Measurements from ENCODE around the gene SCD5. TPM values are rescaled to one million over a fixed set of nuclear protein-coding genes. Genes with fewer than 3 reads are reported as not detected.

Gene SCD5
- total and polyA plus RNA-seq, 2 donors (not counting 1 experiment from before 2014, with no cell fraction given) = 0.03 TPM; not detected in 1

- ChIA-PET CTCF (no interaction called here), POLR2A (no interaction called here)
- intact Hi-C loops (cut with micrococcal nuclease) = no loop called here
- Mint-ChIP-seq H3K4me1 (no peaks in the 10 kb centered on the region), H3K9me3 (ENCODE audit: insufficient read depth) (no peaks in the 10 kb centered on the region), H3K27me3 (peaks cover 11% of the 10 kb centered on the region), H3K4me3 (no peak overlapping the region), H3K27ac (no peak overlapping the region)
- no peak overlapping the region for H3K4me3 ChIP-seq (ENCODE audit: control extremely low read depth in 1 of 5, extremely low read depth in 1 of 5, insufficient read depth in 1 of 5, low read depth in 2 of 5, low read length in 4 of 5)
- TF ChIP-seq CTCF (IDR thresholded peaks at IDR 0.05) (no peak), EZH2 (IDR thresholded peaks at IDR 0.05; ENCODE audit: borderline replicate concordance, insufficient read depth, low read depth, low read length, poor library complexity, severe bottlenecking) (no peak)
- no peak for ATAC-seq (ENCODE audit: low read depth)
- no peaks in the 10 kb centered on the region for H4K20me1 ChIP-seq (ENCODE audit: control insufficient read depth, insufficient read depth, low read length, poor library complexity, severe bottlenecking)
- peaks cover 0 to 1% of the 10 kb centered on the region in 2 experiments for H3K36me3 ChIP-seq (replicated peaks in 1 of 2; ENCODE audit: control extremely low read depth in 1 of 2, control insufficient read depth in 1 of 2, extremely low read depth in 1 of 2, insufficient read depth in 2 of 2, low read length in 1 of 2)
- no peak for DNase-seq
- H3K4me1 ChIP-seq (ENCODE audit: control insufficient read depth in 2 of 2, insufficient read depth in 2 of 2, low read length in 2 of 2) = no peaks in the 10 kb centered on the region
- H3K9ac ChIP-seq (ENCODE audit: low read length) = no peak overlapping the region
- no peak overlapping the region for H3K27ac ChIP-seq (ENCODE audit: low read length in 2 of 2)
- H3K9me3 ChIP-seq (ENCODE audit: control extremely low read depth in 1 of 3, control insufficient read depth in 2 of 3, insufficient read depth in 1 of 3, low read length in 2 of 3) = no peaks in the 10 kb centered on the region
- H3K79me2 ChIP-seq (ENCODE audit: control insufficient read depth, insufficient read depth, low read length) = no peaks in the 10 kb centered on the region
- no peaks in the 10 kb centered on the region for H3K27me3 ChIP-seq (replicated peaks in 1 of 4; ENCODE audit: control extremely low read depth in 1 of 4, control insufficient read depth in 3 of 4, insufficient read depth in 4 of 4, low read length in 3 of 4)
- H2AFZ ChIP-seq (ENCODE audit: insufficient read depth, low read depth, low read length, poor library complexity, severe bottlenecking) = no peak overlapping the region
- H3K4me2 ChIP-seq (replicated peaks; ENCODE audit: low read depth, low read length, poor library complexity, severe bottlenecking) = no peak overlapping the region
Measured at GRCh38 chr4:82809619-82810018, 11.0 kb upstream of the SCD5 start.

- no peak overlapping the region for H3K4me2 ChIP-seq (replicated peaks; ENCODE audit: low read depth, low read length, poor library complexity, severe bottlenecking)
- Mint-ChIP-seq H3K27ac (no peak overlapping the region), H3K4me3 (no peak overlapping the region), H3K4me1 (peaks cover 11% of the 10 kb centered on the region), H3K27me3 (peaks cover 44% of the 10 kb centered on the region), H3K9me3 (ENCODE audit: insufficient read depth) (no peaks in the 10 kb centered on the region)
- CTCF ChIA-PET = no interaction called here
- H3K4me3 ChIP-seq (ENCODE audit: control extremely low read depth in 1 of 5, extremely low read depth in 1 of 5, insufficient read depth in 1 of 5, low read depth in 2 of 5, low read length in 4 of 5) = no peak overlapping the region
- POLR2A ChIA-PET = no interaction called here
- H3K27me3 ChIP-seq (replicated peaks in 1 of 4; ENCODE audit: control extremely low read depth in 1 of 4, control insufficient read depth in 3 of 4, insufficient read depth in 4 of 4, low read length in 3 of 4) = peaks cover 0 to 20% (median 13%) of the 10 kb centered on the region in 4 experiments
- no peak for ATAC-seq (ENCODE audit: low read depth)
- WGBS (ENCODE audit: insufficient coverage) = 94% methylated on average over 4 of the region's 4 CpGs
- H3K9me3 ChIP-seq (ENCODE audit: control extremely low read depth in 1 of 3, control insufficient read depth in 2 of 3, insufficient read depth in 1 of 3, low read length in 2 of 3) = no peaks in the 10 kb centered on the region
- no peak overlapping the region for H3K27ac ChIP-seq (ENCODE audit: low read length in 2 of 2)
- H3K9ac ChIP-seq (ENCODE audit: low read length) = no peak overlapping the region
- H3K4me1 ChIP-seq (ENCODE audit: control insufficient read depth in 2 of 2, insufficient read depth in 2 of 2, low read length in 2 of 2) = peaks cover 9 to 11% of the 10 kb centered on the region in 2 donors
- no peaks in the 10 kb centered on the region for H3K36me3 ChIP-seq (replicated peaks in 1 of 2; ENCODE audit: control extremely low read depth in 1 of 2, control insufficient read depth in 1 of 2, extremely low read depth in 1 of 2, insufficient read depth in 2 of 2, low read length in 1 of 2)
- intact Hi-C loops (cut with micrococcal nuclease) = no loop called here
- TF ChIP-seq CTCF (IDR thresholded peaks at IDR 0.05) (no peak), EZH2 (IDR thresholded peaks at IDR 0.05; ENCODE audit: borderline replicate concordance, insufficient read depth, low read depth, low read length, poor library complexity, severe bottlenecking) (no peak)
- no peaks in the 10 kb centered on the region for H4K20me1 ChIP-seq (ENCODE audit: control insufficient read depth, insufficient read depth, low read length, poor library complexity, severe bottlenecking)
- no peak overlapping the region for H2AFZ ChIP-seq (ENCODE audit: insufficient read depth, low read depth, low read length, poor library complexity, severe bottlenecking)
- H3K79me2 ChIP-seq (ENCODE audit: control insufficient read depth, insufficient read depth, low read length) = no peaks in the 10 kb centered on the region
- no peak for DNase-seq
Measured at GRCh38 chr4:82803746-82804145, 5.2 kb upstream of the SCD5 start.

Measured in B cell (primary cell).